ENCODE results near the gene NFILZ. TPM values are rescaled to one million over a fixed set of nuclear protein-coding genes. Genes with fewer than 3 reads are reported as not detected.

The NFILZ gene
- total and polyA plus RNA-seq, 2 of the 8 experiments (the other 6 are each of a cell fraction or from before 2014, with no cell fraction given) = not detected

- no peak overlapping the region for H2BK15ac ChIP-seq (ENCODE audit: low read length)
- TF ChIP-seq USF2 (IDR thresholded peaks at IDR 0.05; ENCODE audit: low read length) (no peak), SP1 (IDR thresholded peaks at IDR 0.05; ENCODE audit: low read depth, low read length) (no peak), ZNF274 (IDR thresholded peaks at IDR 0.05; ENCODE audit: borderline replicate concordance, extremely low read depth, low read length) (no peak), SAP30 (IDR thresholded peaks at IDR 0.05; ENCODE audit: insufficient read depth, insufficient replicate concordance, low read length) (no peak), E2F6 (IDR thresholded peaks at IDR 0.05) (no peak), CBX5 (IDR thresholded peaks at IDR 0.05; ENCODE audit: low read depth, low read length) (no peak), CTCF (IDR thresholded peaks at IDR 0.05; ENCODE audit: control extremely low read depth in 1 of 3, insufficient read depth in 1 of 3, low read depth in 1 of 3, low read length in 3 of 3) (no peak), TCF12 (IDR thresholded peaks at IDR 0.05; ENCODE audit: low read depth, low read length) (no peak), POU5F1 (IDR thresholded peaks at IDR 0.05; ENCODE audit: low read depth, low read length) (no peak), KDM1A (IDR thresholded peaks at IDR 0.05; ENCODE audit: borderline replicate concordance, low read length) (no peak)
Observed at GRCh38 chr19:8648240-8648639, 17.8 kb downstream of the NFILZ start.

More at GRCh38 chr19:8648240-8648639, 17.8 kb downstream of the NFILZ start:
- Histone ChIP-seq H3K23ac (ENCODE audit: insufficient read length) (no peak overlapping the region), H3K79me1 (ENCODE audit: low read depth, low read length) (no peaks in the 10 kb centered on the region), H4K5ac (ENCODE audit: insufficient read length, low read depth, low read length) (no peak overlapping the region), H3K4me2 (ENCODE audit: insufficient read depth in 1 of 2, low read depth in 2 of 2, low read length in 2 of 2) (no peak overlapping the region), H3K23me2 (ENCODE audit: low read depth, low read length) (no peaks in the 10 kb centered on the region), H3K9ac (replicated peaks in 1 of 4; ENCODE audit: extremely low read depth in 1 of 4, low read depth in 3 of 4, low read length in 3 of 4) (no peak overlapping the region), H3K18ac (ENCODE audit: extremely low read depth, low read length) (no peak overlapping the region), H3K4me1 (replicated peaks in 1 of 4; ENCODE audit: control insufficient read depth in 3 of 4, insufficient read depth in 4 of 4, low read length in 3 of 4) (no peaks in the 10 kb centered on the region), H4K20me1 (replicated peaks in 1 of 2; ENCODE audit: control insufficient read depth in 1 of 2, insufficient read depth in 2 of 2, low read length in 2 of 2) (peaks cover 0 to 1% of the 10 kb centered on the region in 2 experiments), H2BK120ac (replicated peaks; ENCODE audit: low read depth, low read length) (no peak overlapping the region), H2BK5ac (ENCODE audit: low read depth, low read length) (no peak overlapping the region), H3K9me3 (ENCODE audit: insufficient read depth in 2 of 2, low read depth in 1 of 2, low read length in 1 of 2) (no peaks in the 10 kb centered on the region), H3K4ac (replicated peaks; ENCODE audit: insufficient read length, low read depth, low read length) (no peak overlapping the region), H3K56ac (replicated peaks; ENCODE audit: insufficient read length, low read depth, low read length) (no peak overlapping the region), H3K36me3 (ENCODE audit: control insufficient read depth in 2 of 4, insufficient read depth in 4 of 4, low read length in 3 of 4) (no peaks in the 10 kb centered on the region), H3K4me3 (ENCODE audit: extremely low read depth in 1 of 4, insufficient read depth in 2 of 4, low read depth in 3 of 4, low read length in 4 of 4) (no peak overlapping the region), H3K27ac (ENCODE audit: low read depth, low read length) (no peak overlapping the region), H4K8ac (ENCODE audit: extremely low read depth, insufficient read depth, low read length) (no peak overlapping the region), H3K14ac (ENCODE audit: insufficient read length) (no peak overlapping the region), H4K91ac (replicated peaks; ENCODE audit: insufficient read length, low read length) (no peak overlapping the region), H2BK20ac (ENCODE audit: low read length) (no peak overlapping the region), H2BK12ac (ENCODE audit: low read depth, low read length) (no peak overlapping the region), H2AFZ (ENCODE audit: low read length) (no peak overlapping the region), H2AK5ac (ENCODE audit: low read depth, low read length) (no peak overlapping the region), H3K27me3 (replicated peaks in 1 of 4; ENCODE audit: control insufficient read depth in 3 of 4, extremely low read depth in 1 of 4, insufficient read depth in 3 of 4, low read length in 3 of 4) (0 out of 7 replicates have a peak, but pooled peaks cover 0 to 3% (median 0%) of the 10 kb centered on the region in 4 experiments), H3K79me2 (ENCODE audit: control insufficient read depth in 1 of 2, insufficient read depth in 2 of 2, low read length in 2 of 2) (no peaks in the 10 kb centered on the region)
- CTCF ChIA-PET (ENCODE audit: partially characterized antibody) = interaction anchor here (0.9 to 1.8 kb wide), 2 partner anchors 25 to 33 kb away, joined by 3 to 8 read pairs; no protein-coding TSS in a partner anchor
- 86% methylated on average over 6 of the region's 6 CpGs; no CpG with 5 or more reads in 1 of the 2 experiments for WGBS, 2 experiments (ENCODE audit: extremely low coverage in 1 of 2, insufficient coverage in 1 of 2, insufficient read length in 1 of 2, insufficient replicate concordance in 2 of 2, low coverage in 1 of 2, low lambda C conversion rate in 2 of 2, missing lambda C conversion rate in 1 of 2)
- DNase-seq (ENCODE audit: low read depth in 1 of 2, low spot score in 2 of 2) (no peak), FAIRE-seq (no peak)
- POLR2A ChIA-PET (ENCODE audit: partially characterized antibody) = no interaction called here

All from H1 (cell line).